Mucosa of stomach (tissue), 1 donor: ENCODE measurements around the gene CD19.
"Not testable (repeated sequence)": the region's sequence is repeated elsewhere in the genome, so short reads cannot be mapped to it uniquely, and the experiment has no call there.

Experiments used
- H3K27me3 ChIP-seq: one replicate; pipeline ENCODE4 v1.7.0; 2013; ENCODE audit warnings: mild to moderate bottlenecking, low read length; ENCODE audit not compliant: control insufficient read depth, insufficient read depth
- H3K36me3 ChIP-seq: one replicate; pipeline ENCODE4 v1.7.0; 2013; ENCODE audit warnings: low read length; ENCODE audit not compliant: control insufficient read depth, insufficient read depth
- H3K4me1 ChIP-seq: one replicate; pipeline ENCODE4 v1.7.0; 2013; ENCODE audit warnings: mild to moderate bottlenecking, low read length; ENCODE audit not compliant: control insufficient read depth, insufficient read depth
- H3K4me3 ChIP-seq: one replicate; pipeline ENCODE4 v1.7.0; 2013; ENCODE audit warnings: low read length
- H3K9ac ChIP-seq: one replicate; pipeline ENCODE4 v1.7.0; 2013; ENCODE audit warnings: mild to moderate bottlenecking, low read length, moderate library complexity
- H3K9me3 ChIP-seq: one replicate; pipeline ENCODE4 v1.7.0; 2013; ENCODE audit warnings: mild to moderate bottlenecking, low read length, moderate library complexity; ENCODE audit not compliant: control insufficient read depth
- donor health status: Pancreatic carcinoma.

The CD19 gene

DNA sequence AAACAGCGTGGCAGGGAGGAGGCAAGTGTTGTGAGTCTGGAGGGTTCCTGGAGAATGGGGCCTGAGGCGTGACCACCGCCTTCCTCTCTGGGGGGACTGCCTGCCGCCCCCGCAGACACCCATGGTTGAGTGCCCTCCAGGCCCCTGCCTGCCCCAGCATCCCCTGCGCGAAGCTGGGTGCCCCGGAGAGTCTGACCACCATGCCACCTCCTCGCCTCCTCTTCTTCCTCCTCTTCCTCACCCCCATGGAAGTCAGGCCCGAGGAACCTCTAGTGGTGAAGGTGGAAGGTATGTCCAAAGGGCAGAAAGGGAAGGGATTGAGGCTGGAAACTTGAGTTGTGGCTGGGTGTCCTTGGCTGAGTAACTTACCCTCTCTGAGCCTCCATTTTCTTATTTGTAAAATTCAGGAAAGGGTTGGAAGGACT, at the start of gene CD19:
Gene CD19 (plus strand): TSS at position 171 of the 425 bp plus-strand sequence. CDS start 30 bp downstream, at position 201.
- peaks cover 9% of the 10 kb centered on the region for H3K4me1 ChIP-seq
- H3K27me3 ChIP-seq: no peaks in the 10 kb centered on the region
- H3K36me3 ChIP-seq: no peaks in the 10 kb centered on the region
- H3K9me3 ChIP-seq: no peaks in the 10 kb centered on the region
- H3K4me3 ChIP-seq: no peak within 1 kb of the TSS
- H3K9ac ChIP-seq: no peak within 1 kb of the TSS

DNA sequence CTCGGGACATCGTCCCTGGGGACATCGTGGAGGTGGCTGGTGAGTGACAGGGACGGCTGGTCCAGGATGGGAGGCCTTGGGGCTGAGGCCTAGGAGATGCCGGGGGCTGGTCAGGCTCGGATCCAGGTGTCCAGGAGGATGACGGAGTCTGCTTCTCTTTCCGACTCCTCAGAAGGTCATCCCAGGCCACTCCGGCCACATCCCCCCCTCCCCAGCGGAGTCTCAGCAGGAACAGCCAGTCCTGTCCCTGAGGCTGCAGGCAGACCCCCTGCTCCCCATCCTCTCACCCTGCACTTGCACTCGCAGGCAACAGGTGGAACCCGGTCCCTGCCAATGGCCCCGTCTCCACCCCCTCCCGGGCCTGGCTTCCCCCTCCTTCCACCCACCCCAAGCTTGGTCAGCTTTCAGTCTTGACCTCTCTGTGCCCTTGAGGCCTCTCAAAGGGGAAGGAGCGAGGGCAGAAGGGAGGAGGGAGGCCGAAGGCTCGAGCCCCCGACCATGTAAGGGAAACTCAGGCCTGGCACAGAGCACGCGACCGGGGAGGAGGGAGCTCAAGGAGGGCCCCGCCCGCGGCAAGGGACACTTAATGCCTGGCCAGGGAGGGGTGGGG, 49.1 kb upstream of the CD19 start:
- Histone ChIP-seq H3K27me3 (peaks cover 24% of the 10 kb centered on the region), H3K36me3 (no peaks in the 10 kb centered on the region), H3K9me3 (no peaks in the 10 kb centered on the region), H3K4me3 (no peak overlapping the region), H3K9ac (no peak overlapping the region), H3K4me1 (peaks cover 13% of the 10 kb centered on the region)

DNA sequence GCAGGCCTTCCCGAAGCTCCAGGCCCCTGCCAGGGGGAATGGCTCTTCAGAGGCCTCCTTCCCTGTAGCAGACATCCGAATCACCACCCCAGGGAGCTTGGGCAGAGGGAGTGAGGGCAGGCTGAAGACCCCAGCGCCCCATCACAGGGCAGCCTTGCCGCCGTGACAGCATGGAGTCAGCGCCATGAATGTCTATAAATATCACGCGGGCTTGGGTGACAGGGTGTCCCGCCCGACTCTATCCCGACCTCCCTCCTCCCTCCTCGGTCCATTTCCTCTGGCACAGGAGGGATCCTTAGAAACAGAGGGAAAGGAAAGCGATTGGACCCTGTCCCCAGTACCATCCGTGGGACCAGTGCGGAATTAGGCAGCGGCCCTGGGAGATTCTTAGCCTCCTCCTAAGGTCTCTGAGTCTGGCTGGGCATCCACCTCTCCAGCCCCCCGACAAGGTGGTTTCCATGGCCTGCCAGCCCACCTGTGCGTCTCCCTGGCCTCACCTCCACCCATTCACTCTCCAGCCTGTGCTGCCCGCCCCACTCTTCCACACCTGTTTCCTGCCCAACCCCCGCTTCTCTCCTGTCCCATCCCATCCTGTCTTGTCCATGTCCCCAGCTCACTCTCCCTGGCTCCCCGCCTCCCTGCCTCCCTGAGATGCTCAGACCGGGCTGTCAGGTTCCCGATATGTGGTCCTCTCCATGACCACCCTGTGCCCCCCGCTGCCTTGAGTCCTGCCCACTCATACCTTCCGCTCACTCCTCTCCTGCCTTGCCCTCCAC, 48.4 kb upstream of the CD19 start:
- Histone ChIP-seq H3K4me1 (peaks cover 13% of the 10 kb centered on the region), H3K4me3 (no peak overlapping the region), H3K9ac (no peak overlapping the region), H3K27me3 (peaks cover 24% of the 10 kb centered on the region), H3K36me3 (no peaks in the 10 kb centered on the region), H3K9me3 (no peaks in the 10 kb centered on the region)

DNA sequence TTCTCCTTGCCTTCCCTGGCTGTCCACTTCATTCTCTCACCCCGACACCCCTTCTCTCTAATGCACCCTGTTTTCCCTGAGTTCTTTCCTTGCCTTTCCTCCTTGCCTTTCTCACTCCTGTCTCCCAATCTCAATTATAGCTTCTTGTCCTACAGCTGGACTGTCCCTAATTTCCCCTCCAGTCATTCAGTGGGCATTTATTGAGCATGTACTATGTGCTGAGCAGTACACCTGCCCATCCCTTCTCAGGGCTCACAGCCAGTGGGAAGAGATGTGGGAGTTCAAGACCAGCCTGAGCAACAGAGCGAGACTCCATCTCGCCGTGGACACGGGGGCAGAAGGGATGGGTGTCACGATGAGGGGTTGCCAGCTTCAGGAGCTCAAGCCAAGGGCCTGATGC, 47.7 kb upstream of the CD19 start:
- Histone ChIP-seq H3K4me1 (peaks cover 11% of the 10 kb centered on the region), H3K4me3 (no peak overlapping the region), H3K9ac (no peak overlapping the region), H3K27me3 (peaks cover 24% of the 10 kb centered on the region), H3K9me3 (no peaks in the 10 kb centered on the region), H3K36me3 (no peaks in the 10 kb centered on the region)

DNA sequence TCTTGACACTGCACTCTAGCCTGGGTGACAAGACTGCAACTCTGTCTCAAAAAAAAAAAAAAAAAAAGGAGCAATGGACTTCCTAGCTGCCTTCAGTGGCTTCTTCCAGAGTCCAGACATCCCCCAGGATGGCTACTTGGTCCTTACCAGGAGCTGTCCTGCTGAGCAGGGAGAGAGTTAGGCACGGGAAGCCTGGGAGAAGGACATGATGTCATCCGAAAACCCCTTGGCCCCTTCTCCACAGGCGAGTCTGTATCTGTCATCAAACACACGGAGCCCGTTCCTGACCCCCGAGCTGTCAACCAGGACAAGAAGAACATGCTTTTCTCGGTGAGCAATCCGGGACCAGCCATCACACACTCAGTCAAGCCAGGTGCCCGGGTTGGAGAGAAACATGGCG, 44.8 kb upstream of the CD19 start:
- peaks cover 11% of the 10 kb centered on the region for H3K27me3 ChIP-seq
- H3K9me3 ChIP-seq: no peaks in the 10 kb centered on the region
- H3K36me3 ChIP-seq: no peaks in the 10 kb centered on the region
- no peaks in the 10 kb centered on the region for H3K4me1 ChIP-seq
- no peak overlapping the region for H3K9ac ChIP-seq
- H3K4me3 ChIP-seq: no peak overlapping the region

DNA sequence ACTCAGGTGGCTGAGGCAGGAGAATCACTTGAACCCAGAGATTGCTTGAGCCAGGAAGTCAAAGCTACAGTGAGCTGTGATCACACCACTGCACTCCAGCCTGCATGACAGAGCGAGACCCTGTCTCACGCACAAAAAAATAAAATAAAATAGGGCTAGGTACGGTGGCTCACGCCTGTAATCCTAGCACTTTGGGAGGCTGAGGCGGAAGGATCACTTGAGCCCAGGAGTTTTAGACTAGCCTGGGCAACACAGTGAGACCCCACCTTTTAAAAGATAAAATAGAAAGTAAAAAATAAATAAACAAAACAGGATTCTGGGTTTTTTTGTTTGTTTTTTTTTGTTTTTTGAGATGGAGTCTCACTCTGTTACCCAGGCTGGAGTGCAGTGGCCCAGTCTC, 41.4 kb upstream of the CD19 start:
- not testable (repeated sequence) for H3K9ac ChIP-seq, H3K27me3 ChIP-seq, H3K36me3 ChIP-seq, H3K4me3 ChIP-seq, H3K4me1 ChIP-seq, H3K9me3 ChIP-seq

DNA sequence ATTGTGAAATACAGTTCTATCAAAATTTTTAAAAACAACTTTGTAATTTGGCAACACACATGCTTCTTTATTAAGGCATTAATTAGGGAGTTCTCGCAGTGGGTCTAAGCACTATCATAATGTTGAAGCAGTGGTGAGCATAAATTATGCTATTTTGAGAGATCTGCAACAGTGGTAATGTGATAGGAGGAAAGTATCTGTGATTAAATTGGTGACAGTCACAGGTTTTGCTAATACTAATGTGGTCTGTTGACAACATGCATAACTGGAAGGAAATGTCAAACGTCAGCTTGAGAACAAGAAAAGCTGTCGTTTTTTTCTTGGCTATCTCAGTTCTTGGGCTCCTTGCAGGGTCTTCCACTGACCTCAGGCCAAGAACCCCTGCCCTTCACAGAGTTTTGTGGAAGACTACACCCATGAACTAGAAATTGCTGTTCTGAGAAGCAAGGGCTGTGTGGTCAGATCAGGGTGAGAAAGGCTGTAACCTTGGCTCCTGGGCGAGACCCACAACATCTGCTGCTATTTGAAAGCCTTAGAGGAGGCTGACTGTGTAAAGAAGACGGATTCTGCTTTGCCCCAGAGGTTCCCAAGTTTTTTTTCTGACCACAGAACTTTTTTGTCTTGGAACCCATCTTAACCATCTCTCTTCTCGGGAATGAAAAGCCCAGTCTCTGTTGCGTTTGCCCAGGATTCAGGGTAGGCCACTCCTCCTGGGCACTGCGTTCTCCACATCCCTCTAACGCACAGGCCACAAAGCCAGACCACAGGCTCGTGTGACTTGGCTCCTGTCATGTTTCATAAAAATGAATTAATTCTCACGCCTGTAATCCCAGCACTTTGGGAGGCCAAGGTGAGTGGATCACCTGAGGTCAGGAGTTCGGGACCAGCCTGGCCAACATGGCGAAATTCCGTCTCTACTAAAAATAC, 39.5 kb upstream of the CD19 start:
- H3K4me3 ChIP-seq: no peak overlapping the region
- H3K9me3 ChIP-seq: no peaks in the 10 kb centered on the region
- H3K4me1 ChIP-seq: no peaks in the 10 kb centered on the region
- no peak overlapping the region for H3K9ac ChIP-seq
- no peaks in the 10 kb centered on the region for H3K36me3 ChIP-seq
- no peaks in the 10 kb centered on the region for H3K27me3 ChIP-seq

DNA sequence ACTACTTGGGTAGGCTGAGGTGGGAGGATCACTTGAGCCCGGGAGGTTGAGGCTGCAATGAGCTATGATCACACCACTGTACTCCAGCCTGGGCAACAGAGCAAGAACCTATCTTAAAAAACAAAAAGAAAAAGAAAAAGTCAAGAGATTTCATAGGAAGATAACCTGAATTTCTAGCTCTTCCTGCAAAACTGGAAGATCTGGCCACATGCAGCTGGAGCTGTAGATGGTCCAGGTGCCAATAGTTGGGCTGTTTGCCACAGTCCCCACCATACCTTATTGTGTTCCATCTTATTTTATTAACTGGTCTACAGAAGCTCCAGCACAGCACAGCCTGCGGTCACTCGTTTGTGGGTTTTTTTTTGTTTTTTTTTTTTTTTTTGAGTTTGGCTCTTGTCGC, 38.5 kb upstream of the CD19 start:
- Histone ChIP-seq H3K36me3 (no peaks in the 10 kb centered on the region), H3K27me3 (no peaks in the 10 kb centered on the region), H3K9me3 (no peaks in the 10 kb centered on the region), H3K4me3 (no peak overlapping the region), H3K4me1 (no peaks in the 10 kb centered on the region), H3K9ac (no peak overlapping the region)

DNA sequence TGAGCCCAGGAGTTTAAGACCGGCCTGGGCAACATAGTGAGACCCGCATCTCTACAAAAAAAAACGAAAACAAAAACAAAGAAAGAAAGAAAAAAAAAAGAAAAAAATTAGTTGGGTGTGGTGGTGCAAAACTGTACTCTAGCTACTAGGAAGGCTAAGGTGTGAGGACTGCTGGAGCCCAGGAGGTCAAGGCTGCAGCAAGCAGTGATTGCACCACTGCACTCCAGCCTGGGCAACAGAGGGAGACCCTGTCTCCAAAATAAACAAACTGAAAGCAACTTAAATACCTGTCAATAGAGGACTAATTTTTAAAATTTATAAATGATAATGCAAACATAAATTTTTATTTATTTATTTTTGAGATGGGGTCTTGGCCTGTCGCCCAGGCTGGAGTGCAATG, 36.2 kb upstream of the CD19 start:
- Histone ChIP-seq H3K4me3 (no peak overlapping the region), H3K4me1 (no peaks in the 10 kb centered on the region), H3K9ac (no peak overlapping the region), H3K27me3 (no peaks in the 10 kb centered on the region), H3K36me3 (no peaks in the 10 kb centered on the region), H3K9me3 (no peaks in the 10 kb centered on the region)

DNA sequence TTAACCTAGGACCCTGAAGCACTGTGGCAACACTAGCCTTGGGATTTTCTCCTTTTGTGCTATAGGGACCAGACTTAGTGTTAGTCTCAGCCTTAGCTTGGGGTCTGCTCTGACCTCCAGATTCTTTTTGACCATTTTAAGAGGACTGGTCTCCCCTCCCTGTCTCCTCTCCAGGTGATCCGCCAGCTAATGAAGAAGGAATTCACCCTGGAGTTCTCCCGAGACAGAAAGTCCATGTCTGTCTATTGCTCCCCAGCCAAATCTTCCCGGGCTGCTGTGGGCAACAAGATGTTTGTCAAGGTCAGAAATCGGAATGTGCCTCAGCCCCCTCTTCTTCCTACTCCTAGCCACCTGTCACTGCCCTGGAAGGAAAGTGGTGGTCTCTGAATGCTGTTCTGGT, 33.9 kb upstream of the CD19 start:
- H3K9ac ChIP-seq: no peak overlapping the region
- H3K9me3 ChIP-seq: no peaks in the 10 kb centered on the region
- H3K4me1 ChIP-seq: no peaks in the 10 kb centered on the region
- H3K36me3 ChIP-seq: no peaks in the 10 kb centered on the region
- no peak overlapping the region for H3K4me3 ChIP-seq
- no peaks in the 10 kb centered on the region for H3K27me3 ChIP-seq

DNA sequence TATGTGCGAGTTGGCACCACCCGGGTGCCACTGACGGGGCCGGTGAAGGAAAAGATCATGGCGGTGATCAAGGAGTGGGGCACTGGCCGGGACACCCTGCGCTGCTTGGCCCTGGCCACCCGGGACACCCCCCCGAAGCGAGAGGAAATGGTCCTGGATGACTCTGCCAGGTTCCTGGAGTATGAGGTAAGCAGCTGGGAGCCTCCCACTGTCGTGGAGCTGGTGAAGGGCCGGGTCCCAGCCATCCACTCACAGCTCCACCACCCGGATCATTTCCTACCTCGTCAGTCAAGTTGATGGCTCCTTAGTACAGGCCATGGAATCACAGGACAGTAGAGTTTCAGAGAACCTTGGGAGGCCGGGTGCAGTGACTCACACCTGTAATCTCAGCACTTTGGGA, 33.5 kb upstream of the CD19 start:
- H3K9ac ChIP-seq: no peak overlapping the region
- H3K9me3 ChIP-seq: no peaks in the 10 kb centered on the region
- no peaks in the 10 kb centered on the region for H3K4me1 ChIP-seq
- no peaks in the 10 kb centered on the region for H3K27me3 ChIP-seq
- no peak overlapping the region for H3K4me3 ChIP-seq
- H3K36me3 ChIP-seq: no peaks in the 10 kb centered on the region

DNA sequence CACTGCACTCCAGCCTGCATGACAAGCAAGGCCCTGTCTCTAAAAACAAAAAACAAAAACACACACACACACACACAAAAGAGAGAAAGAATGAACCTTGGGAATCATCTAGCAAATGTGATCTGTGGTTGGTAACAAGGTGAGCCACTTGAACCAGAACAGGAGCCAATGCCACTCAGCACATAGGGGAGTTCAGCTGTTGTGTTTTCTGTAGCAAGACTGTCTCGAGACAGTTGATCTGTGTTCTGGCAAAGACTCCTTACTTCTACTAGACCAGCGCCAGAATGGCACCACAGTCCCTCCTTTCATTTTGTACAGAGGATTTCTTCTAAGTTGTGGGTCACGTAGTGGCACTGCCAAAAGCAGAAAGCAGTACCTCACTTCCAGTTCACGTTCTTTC, 32.8 kb upstream of the CD19 start:
- no peaks in the 10 kb centered on the region for H3K36me3 ChIP-seq
- no peaks in the 10 kb centered on the region for H3K27me3 ChIP-seq
- no peaks in the 10 kb centered on the region for H3K4me1 ChIP-seq
- no peak overlapping the region for H3K4me3 ChIP-seq
- H3K9me3 ChIP-seq: no peaks in the 10 kb centered on the region
- H3K9ac ChIP-seq: no peak overlapping the region
